HG03196 (cell line): ENCODE data around the gene GADD45B.
"Not testable (repeated sequence)": the region's sequence is repeated elsewhere in the genome, so short reads cannot be mapped to it uniquely, and the experiment has no call there.

Source experiments
- ATAC-seq: cut with Tn5 transposase; IDR thresholded peaks from one replicate; pipeline ENCODE4 v1.9.1; 2021; ENCODE audit not compliant: unreplicated experiment

Gene GADD45B

DNA sequence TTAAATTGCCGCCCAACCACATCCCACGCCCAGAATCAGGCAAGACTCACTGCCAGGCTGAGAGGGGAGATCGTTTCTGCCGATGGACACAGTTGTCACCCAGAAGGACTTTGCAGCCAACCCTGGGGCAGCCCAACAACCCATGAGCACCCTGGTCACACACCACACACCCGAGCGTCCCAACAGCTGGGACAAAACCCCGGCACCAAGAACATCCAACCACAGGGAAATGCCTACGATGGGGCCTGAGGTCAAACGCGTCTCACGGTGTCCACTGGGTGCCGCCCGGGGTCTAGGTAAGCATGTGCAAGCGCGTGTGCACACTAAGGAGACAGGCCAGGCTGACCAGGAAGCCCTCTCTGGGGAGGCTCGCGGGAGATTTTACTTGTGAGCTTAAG is 32.1 kb upstream of the GADD45B start:
- no peak for ATAC-seq

GRCh38 chr19:2444251-2445002 is 31.5 kb upstream of the GADD45B start:
- ATAC-seq = no peak

DNA sequence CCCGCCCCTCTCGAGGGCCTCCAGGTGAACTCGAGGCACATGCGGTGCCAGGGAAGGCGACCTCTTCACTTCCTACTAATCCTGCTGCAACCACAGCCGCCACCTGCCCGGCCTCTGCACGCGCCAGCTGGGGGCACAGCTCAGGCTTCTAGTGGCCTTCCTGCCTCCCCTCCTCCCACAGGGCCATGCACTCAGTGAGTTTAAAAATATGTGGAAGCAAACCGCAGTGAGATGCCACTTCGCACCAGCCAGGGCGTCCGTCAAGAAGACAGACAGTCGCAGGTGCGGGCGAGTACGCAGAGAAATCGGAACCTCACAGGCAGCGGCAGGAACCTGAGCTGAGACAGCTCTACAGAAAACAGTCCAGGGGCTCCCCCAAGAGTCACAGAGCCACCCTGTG is 29.5 kb upstream of the GADD45B start:
- no peak for ATAC-seq

DNA sequence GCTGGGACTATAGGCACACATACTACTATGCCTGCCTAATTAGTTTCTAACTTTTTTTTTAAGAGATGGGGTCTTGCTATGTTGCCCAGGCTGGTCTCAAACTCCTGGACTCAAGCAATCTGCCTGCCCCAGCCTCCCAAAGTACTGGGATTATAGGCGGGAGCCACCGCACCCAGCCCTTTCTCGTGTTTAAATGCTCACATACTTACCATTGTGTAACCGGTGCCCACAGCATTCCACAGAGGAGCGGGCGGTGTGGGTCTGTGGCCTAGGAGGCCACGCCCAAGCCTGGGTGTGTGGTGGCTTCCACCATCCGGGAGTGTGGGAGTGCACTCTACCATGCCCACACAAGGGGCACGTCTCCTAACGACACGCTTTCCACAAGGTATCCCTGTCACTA is 26.9 kb upstream of the GADD45B start:
- no peak for ATAC-seq

DNA sequence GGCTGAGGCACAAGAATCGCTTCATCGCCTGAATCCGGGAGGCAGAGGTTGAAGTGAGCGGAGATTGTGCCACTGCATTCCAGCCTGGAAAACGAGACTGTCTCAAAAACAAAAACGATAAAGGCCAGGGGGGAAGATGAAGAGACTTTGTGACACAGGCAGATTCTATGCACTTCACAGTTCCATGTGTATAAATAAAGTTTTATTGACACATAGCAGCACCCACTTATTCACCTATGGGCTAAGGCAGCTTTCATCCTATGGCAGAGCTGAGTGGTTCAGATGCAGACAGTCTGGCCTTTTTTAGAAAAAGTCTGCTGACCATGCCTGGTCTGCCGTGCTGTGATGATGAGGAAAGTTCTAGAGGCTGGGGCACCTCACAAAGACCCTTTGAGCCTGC is 24.8 kb upstream of the GADD45B start:
- ATAC-seq = no peak

DNA sequence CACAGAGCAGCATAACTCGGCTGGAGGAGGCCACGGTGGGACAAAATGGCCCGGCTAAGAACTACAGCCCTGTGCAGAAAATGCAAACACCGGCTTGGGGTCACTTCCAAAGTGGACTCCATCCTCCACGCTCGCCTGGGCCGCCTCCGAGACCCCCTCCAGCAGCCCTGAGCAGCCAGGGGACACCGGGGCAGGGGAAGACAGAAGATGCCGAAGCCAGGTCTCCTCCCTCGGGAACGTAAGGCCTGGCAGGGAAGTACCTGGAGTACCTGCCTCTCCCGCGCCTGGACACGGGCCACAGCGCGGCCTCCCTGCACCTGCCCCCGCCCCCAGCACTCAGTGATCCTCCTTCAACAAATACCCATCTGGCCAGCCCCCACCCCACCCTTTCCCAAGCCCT is 24.2 kb upstream of the GADD45B start:
- ATAC-seq = no peak

DNA sequence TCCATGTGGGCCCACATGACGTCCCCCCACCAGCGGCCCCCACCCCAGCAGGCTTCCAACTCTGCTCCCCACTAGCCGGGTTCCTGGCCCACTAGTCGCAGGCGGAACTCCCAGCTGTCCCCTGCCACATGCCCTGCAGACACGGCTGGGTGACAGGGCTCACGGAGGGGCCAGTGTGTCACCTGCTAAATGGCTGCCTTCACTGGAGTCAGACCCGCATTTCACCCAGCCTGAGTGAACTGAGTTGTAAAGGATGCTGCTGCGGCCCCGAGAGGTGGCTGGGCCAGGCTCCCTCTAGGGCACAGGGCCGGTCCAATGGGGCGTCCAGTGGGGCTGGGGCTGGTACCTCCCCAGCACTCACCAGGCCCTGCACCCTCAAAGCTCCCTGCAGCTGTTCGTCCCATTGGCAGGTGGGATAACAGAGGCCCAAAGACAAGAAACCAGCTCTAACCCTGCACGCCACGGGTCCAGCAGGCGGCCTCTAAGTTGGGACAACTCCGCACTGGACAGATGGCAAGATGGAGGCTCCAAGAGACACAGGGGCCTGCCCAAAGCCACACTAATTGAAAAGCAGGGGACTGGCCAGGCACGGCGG is 22.4 kb upstream of the GADD45B start:
- ATAC-seq = no peak

- no peak for ATAC-seq
Observed at GRCh38 chr19:2454199-2454961, 21.5 kb upstream of the GADD45B start.

- ATAC-seq = no peak
Observed at GRCh38 chr19:2454962-2455850, 20.7 kb upstream of the GADD45B start.

DNA sequence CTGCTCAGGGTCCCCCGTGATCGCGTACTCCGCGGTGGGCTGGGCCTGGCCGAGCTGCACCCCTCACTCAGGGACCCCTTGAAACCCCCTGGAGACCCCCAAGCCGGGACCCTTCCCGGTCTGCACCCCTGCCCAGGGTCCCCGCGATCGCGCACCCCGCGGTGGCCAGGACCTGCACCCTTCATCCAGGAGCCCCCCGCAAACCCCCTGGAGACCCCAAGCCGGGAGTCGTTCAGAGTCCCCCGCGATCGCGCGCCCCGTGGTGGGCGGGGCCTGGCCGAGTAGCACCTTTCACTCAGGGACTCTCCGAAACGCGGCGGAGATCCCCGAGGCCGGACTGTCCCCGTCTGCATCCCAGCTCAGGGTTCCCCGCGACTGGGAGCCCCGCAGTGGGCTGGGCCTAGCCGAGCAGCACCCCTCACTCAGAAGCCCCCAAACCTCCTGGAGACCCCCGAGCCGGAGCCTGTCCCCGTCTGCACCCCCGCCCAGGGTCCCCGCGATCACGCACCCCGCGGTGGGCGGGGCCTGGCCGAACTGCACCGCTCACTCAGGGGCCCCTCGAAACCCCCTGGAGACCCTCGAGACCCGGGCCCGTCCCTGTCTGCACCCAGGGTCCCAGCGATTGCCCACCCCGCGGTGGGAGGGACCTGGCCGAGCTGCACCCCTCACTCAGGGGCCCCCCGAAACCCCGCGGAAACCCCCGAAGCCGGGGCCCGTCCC is 19.9 kb upstream of the GADD45B start:
- peak; percentile 24 for ATAC-seq

- ATAC-seq = no peak
Observed at GRCh38 chr19:2457394-2458037, 18.4 kb upstream of the GADD45B start.

- ATAC-seq = no peak
Observed at GRCh38 chr19:2458054-2458453, 17.9 kb upstream of the GADD45B start.

GRCh38 chr19:2458776-2459175 is 17.2 kb upstream of the GADD45B start:
- ATAC-seq = not testable (repeated sequence)

GRCh38 chr19:2460245-2460644 is 15.7 kb upstream of the GADD45B start:
- ATAC-seq = no peak

- no peak for ATAC-seq
Observed at GRCh38 chr19:2461751-2462634, 13.9 kb upstream of the GADD45B start.

GRCh38 chr19:2462635-2463421 is 13.1 kb upstream of the GADD45B start:
- ATAC-seq = no peak

DNA sequence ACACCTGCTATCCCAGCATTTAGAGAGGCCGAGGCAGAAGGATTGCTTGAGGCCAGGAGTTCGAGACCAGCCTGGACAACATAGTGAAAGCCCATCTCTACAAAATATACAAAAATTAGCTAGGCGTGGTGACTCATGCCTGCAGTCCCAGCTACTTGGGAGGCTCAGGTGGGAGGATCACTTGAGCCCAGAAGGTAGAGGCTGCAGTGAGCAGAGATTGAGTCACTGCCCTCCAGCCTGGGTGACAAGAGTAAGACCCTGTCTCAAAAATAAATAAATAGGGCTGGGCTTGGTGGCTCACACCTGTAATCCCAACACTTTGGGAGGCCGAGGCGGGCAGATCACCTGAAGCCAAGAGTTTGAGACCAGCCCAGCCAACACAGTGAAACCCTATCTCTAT is 12.2 kb upstream of the GADD45B start:
- ATAC-seq = not testable (repeated sequence)

GRCh38 chr19:2464389-2464788 is 11.5 kb upstream of the GADD45B start:
- no peak for ATAC-seq
